ENCODE results near the gene ADCY10. TPM values are rescaled to one million over a fixed set of nuclear protein-coding genes. Genes with fewer than 3 reads are reported as not detected.
"Not testable (repeated sequence)": the region's sequence is repeated elsewhere in the genome, so short reads cannot be mapped to it uniquely, and the experiment has no call there.

Gene ADCY10
- total RNA-seq, 3 donors from 2014 or later (not counting 1 experiment from before 2014, with no cell fraction given), result 0.42 to 1.00 TPM; not detected in 1

DNA sequence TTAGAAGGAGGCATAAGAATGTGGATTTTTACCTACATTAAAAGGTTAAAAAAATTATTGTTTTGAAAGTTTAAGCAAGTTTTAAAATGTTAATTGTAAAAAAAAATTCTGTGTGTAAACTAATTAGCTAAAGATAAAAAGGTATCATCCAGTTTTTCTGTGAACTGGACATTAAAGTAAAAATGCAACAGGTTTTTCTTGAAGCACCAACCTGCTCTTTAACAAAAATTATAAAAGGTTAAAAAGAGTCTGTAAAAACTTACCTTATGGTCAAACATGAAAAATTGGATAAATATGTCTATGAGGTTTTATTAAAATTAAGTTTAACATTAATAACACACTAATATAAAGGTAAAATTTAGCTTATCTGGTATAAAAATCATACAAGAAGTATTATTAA is 48.7 kb downstream of the ADCY10 start:
- H3K27ac ChIP-seq (ENCODE audit: low read length); H3K27ac Mint-ChIP-seq; H3K27me3 ChIP-seq (ENCODE audit: control insufficient read depth, insufficient read depth, low read length); ATAC-seq; H3K4me3 Mint-ChIP-seq; intact Hi-C loops (cut with micrococcal nuclease); H3K9me3 Mint-ChIP-seq; H3K27me3 Mint-ChIP-seq (ENCODE audit: low read depth in 2 of 2); DNase-seq; H3K36me3 ChIP-seq (ENCODE audit: control insufficient read depth, insufficient read depth, low read length); H3K4me1 Mint-ChIP-seq; H3K4me3 ChIP-seq (ENCODE audit: low read length); H3K36me3 Mint-ChIP-seq; H3K4me1 ChIP-seq (ENCODE audit: control insufficient read depth, insufficient read depth, low read length); H3K9me3 ChIP-seq (ENCODE audit: control insufficient read depth, insufficient read depth, low read length): not testable (repeated sequence)

- no peaks in the 10 kb centered on the region for H3K4me1 ChIP-seq (ENCODE audit: control insufficient read depth, insufficient read depth, low read length)
- H3K4me3 ChIP-seq (ENCODE audit: low read length), result no peak overlapping the region
- H3K27ac Mint-ChIP-seq, result no peak overlapping the region
- H3K9me3 Mint-ChIP-seq, result no peaks in the 10 kb centered on the region
- 100% methylated on average over 2 of the region's 6 CpGs for WGBS (ENCODE audit: insufficient coverage)
- TF ChIP-seq CTCF (IDR thresholded peaks at IDR 0.05), result no peak
- no peaks in the 10 kb centered on the region for H3K36me3 ChIP-seq (ENCODE audit: control insufficient read depth, insufficient read depth, low read length)
- H3K27me3 ChIP-seq (ENCODE audit: control insufficient read depth, insufficient read depth, low read length), result no peaks in the 10 kb centered on the region
- H3K4me1 Mint-ChIP-seq, result no peaks in the 10 kb centered on the region
- H3K4me3 Mint-ChIP-seq, result no peak overlapping the region
- intact Hi-C loops (cut with micrococcal nuclease), result no loop called here
- H3K27ac ChIP-seq (ENCODE audit: low read length), result no peak overlapping the region
- ATAC-seq, result no peak
- DNase-seq, result no peak
- no peaks in the 10 kb centered on the region for H3K27me3 Mint-ChIP-seq (ENCODE audit: low read depth in 2 of 2)
- H3K36me3 Mint-ChIP-seq, result no peaks in the 10 kb centered on the region
- H3K9me3 ChIP-seq (ENCODE audit: control insufficient read depth, insufficient read depth, low read length), result no peaks in the 10 kb centered on the region
These were observed 49.4 kb downstream of the ADCY10 start for GRCh38 chr1:167864392-167865032.

GRCh38 chr1:167863921-167864279 is 50.0 kb downstream of the ADCY10 start:
- ATAC-seq (no peak), DNase-seq (no peak)
- Mint-ChIP-seq H3K36me3 (no peaks in the 10 kb centered on the region), H3K4me3 (no peak overlapping the region), H3K4me1 (no peaks in the 10 kb centered on the region), H3K27me3 (ENCODE audit: low read depth in 2 of 2) (no peaks in the 10 kb centered on the region), H3K9me3 (no peaks in the 10 kb centered on the region), H3K27ac (no peak overlapping the region)
- no peaks in the 10 kb centered on the region for H3K4me1 ChIP-seq (ENCODE audit: control insufficient read depth, insufficient read depth, low read length)
- no peaks in the 10 kb centered on the region for H3K36me3 ChIP-seq (ENCODE audit: control insufficient read depth, insufficient read depth, low read length)
- H3K4me3 ChIP-seq (ENCODE audit: low read length), result no peak overlapping the region
- TF ChIP-seq CTCF (IDR thresholded peaks at IDR 0.05), result no peak
- no peak overlapping the region for H3K27ac ChIP-seq (ENCODE audit: low read length)
- H3K9me3 ChIP-seq (ENCODE audit: control insufficient read depth, insufficient read depth, low read length), result no peaks in the 10 kb centered on the region
- H3K27me3 ChIP-seq (ENCODE audit: control insufficient read depth, insufficient read depth, low read length), result no peaks in the 10 kb centered on the region
- intact Hi-C loops (cut with micrococcal nuclease), result no loop called here
- 77% methylated on average over 4 of the region's 5 CpGs for WGBS (ENCODE audit: insufficient coverage)

GRCh38 chr1:167863191-167863920 is 50.6 kb downstream of the ADCY10 start:
- H3K4me3 ChIP-seq (ENCODE audit: low read length); H3K36me3 ChIP-seq (ENCODE audit: control insufficient read depth, insufficient read depth, low read length); ATAC-seq; H3K27ac Mint-ChIP-seq; H3K4me3 Mint-ChIP-seq; H3K9me3 ChIP-seq (ENCODE audit: control insufficient read depth, insufficient read depth, low read length); H3K4me1 ChIP-seq (ENCODE audit: control insufficient read depth, insufficient read depth, low read length); H3K27me3 Mint-ChIP-seq (ENCODE audit: low read depth in 2 of 2); intact Hi-C loops (cut with micrococcal nuclease); H3K36me3 Mint-ChIP-seq; H3K4me1 Mint-ChIP-seq; H3K27ac ChIP-seq (ENCODE audit: low read length); H3K27me3 ChIP-seq (ENCODE audit: control insufficient read depth, insufficient read depth, low read length); H3K9me3 Mint-ChIP-seq; DNase-seq: not testable (repeated sequence)
- 95% methylated on average over 26 of the region's 26 CpGs for WGBS (ENCODE audit: insufficient coverage)

All from natural killer cell (primary cell).